HG03135 (cell line): ENCODE data around the gene PACS1.

Experiments
- ATAC-seq: cut with Tn5 transposase; IDR thresholded peaks from one replicate; pipeline ENCODE4 v1.9.1; 2021; ENCODE audit warnings: mild to moderate bottlenecking, moderate library complexity; ENCODE audit not compliant: unreplicated experiment

Gene PACS1

GRCh38 chr11:66293777-66294625 is 223.9 kb downstream of the PACS1 start:
- no peak for ATAC-seq
